IMR-90 (cell line): Measurements from ENCODE around the gene SLC22A25. TPM values are rescaled to one million over a fixed set of nuclear protein-coding genes. Genes with fewer than 3 reads are reported as not detected.

Source experiments
- ATAC-seq: fragments of 200-7000 bp; cut with Tn5 transposase; 2 replicates; pipeline ENCODE4 v1.9.1; 2020; ENCODE audit warnings: low read depth, mild to moderate bottlenecking, moderate library complexity
- BruUV-seq: library from RNA; stranded (reverse); fragments of 400-500 nt; replicated peaks from 2 replicates; lab custom pipeline; 2021; lab: Mats Ljungman, UMichigan
- CTCF ChIA-PET: fragments of 300-600 bp; formaldehyde crosslinking; extraction: SDS; loops from one replicate; lab custom pipeline; 2021; ENCODE audit warnings: antibody characterized with exemption; lab: Yijun Ruan, JAX
- POLR2A ChIA-PET: fragments of 300-600 bp; sonication (Branson Sonifier 250); formaldehyde crosslinking; loops from one replicate; lab custom pipeline; 2022; ENCODE audit warnings: antibody characterized with exemption; ENCODE audit not compliant: unreplicated experiment; lab: Charles Lee
- DNase-seq: peaks from one replicate; pipeline ENCODE4 v3.0.0; 2013
- H2AFZ ChIP-seq: replicated peaks from 2 replicates; pipeline ENCODE3; 2013; ENCODE audit warnings: low read length, mild to moderate bottlenecking; ENCODE audit not compliant: poor library complexity
- H2AK5ac ChIP-seq: 2 replicates; pipeline ENCODE4 v1.6.1; 2013; ENCODE audit warnings: low read depth, low read length, inconsistent platforms
- H2AK9ac ChIP-seq: replicated peaks from 2 replicates; pipeline ENCODE3; 2013; ENCODE audit warnings: mild to moderate bottlenecking, low read depth, low read length, moderate library complexity; ENCODE audit not compliant: poor library complexity
- H2BK120ac ChIP-seq: 2 replicates; pipeline ENCODE4 v1.6.1; 2013; ENCODE audit warnings: low read depth, low read length, inconsistent platforms
- H2BK15ac ChIP-seq: 3 replicates; pipeline ENCODE4 v1.6.1; 2013; ENCODE audit warnings: low read depth, low read length, inconsistent platforms
- H2BK20ac ChIP-seq: 2 replicates; pipeline ENCODE4 v1.6.1; 2013; ENCODE audit warnings: low read depth, mild to moderate bottlenecking, inconsistent platforms, low read length, moderate library complexity
- H2BK5ac ChIP-seq: 2 replicates; pipeline ENCODE4 v1.6.1; 2013; ENCODE audit warnings: mild to moderate bottlenecking, low read depth, low read length, inconsistent platforms; ENCODE audit not compliant: poor library complexity, severe bottlenecking
- H3K14ac ChIP-seq: replicated peaks from 2 replicates; pipeline ENCODE4 v1.6.1; 2013; ENCODE audit warnings: low read depth, low read length, inconsistent platforms
- H3K18ac ChIP-seq: 2 replicates; pipeline ENCODE4 v1.6.1; 2013; ENCODE audit warnings: low read depth, low read length, control low read depth
- H3K23ac ChIP-seq: 2 replicates; pipeline ENCODE4 v1.6.1; 2013; ENCODE audit warnings: low read depth, low read length, inconsistent platforms
- H3K27ac ChIP-seq: 2 replicates; pipeline ENCODE4 v1.5.1; 2013; ENCODE audit warnings: mild to moderate bottlenecking, control low read depth, low read length; ENCODE audit not compliant: insufficient read depth
- H3K27me3 ChIP-seq: 2 replicates; pipeline ENCODE4 v1.6.1; 2013; ENCODE audit warnings: low read length; ENCODE audit not compliant: control insufficient read depth, insufficient read depth
- H3K36me3 ChIP-seq: 2 replicates; pipeline ENCODE4 v1.6.1; 2013; ENCODE audit warnings: low read length, mixed read lengths; ENCODE audit not compliant: control insufficient read depth, insufficient read depth
- H3K4ac ChIP-seq: 2 replicates; pipeline ENCODE4 v1.6.1; 2013; ENCODE audit warnings: low read depth, low read length, inconsistent platforms
- H3K4me1 ChIP-seq: 2 replicates; pipeline ENCODE4 v1.6.1; 2013; ENCODE audit warnings: low read length, mixed read lengths; ENCODE audit not compliant: control insufficient read depth, insufficient read depth
- H3K4me2 ChIP-seq: 2 replicates; pipeline ENCODE4 v1.6.1; 2013; ENCODE audit warnings: low read depth, mild to moderate bottlenecking, control low read depth, low read length, moderate library complexity
- H3K4me3 ChIP-seq: 2 replicates; pipeline ENCODE4 v1.5.1; 2013; ENCODE audit warnings: low read depth, mild to moderate bottlenecking, control low read depth, low read length, moderate library complexity; ENCODE audit not compliant: insufficient read depth
- H3K56ac ChIP-seq: 2 replicates; pipeline ENCODE4 v1.6.1; 2013; ENCODE audit warnings: low read length, inconsistent platforms; ENCODE audit not compliant: insufficient read depth; ENCODE audit errors: extremely low read depth
- H3K79me1 ChIP-seq, 2 experiments: 2 replicates each; pipeline ENCODE4 v1.6.1; 2013; ENCODE audit warnings: low read length in 2 of 2, inconsistent platforms in 1 of 2, low read depth in 1 of 2
- H3K9ac ChIP-seq: 2 replicates; pipeline ENCODE4 v1.6.1; 2013; ENCODE audit warnings: low read depth, low read length, control low read depth
- H3K9me1 ChIP-seq: 2 replicates; pipeline ENCODE4 v1.6.1; 2013; ENCODE audit warnings: low read length, inconsistent platforms; ENCODE audit not compliant: insufficient read depth
- H3K9me3 ChIP-seq: 2 replicates; pipeline ENCODE4 v1.6.1; 2013; ENCODE audit warnings: low read length; ENCODE audit not compliant: control insufficient read depth, insufficient read depth
- H4K20me1 ChIP-seq: 2 replicates; pipeline ENCODE4 v1.6.1; 2013; ENCODE audit warnings: low read length, inconsistent platforms; ENCODE audit not compliant: insufficient read depth
- H4K5ac ChIP-seq: 2 replicates; pipeline ENCODE4 v1.6.1; 2013; ENCODE audit warnings: mild to moderate bottlenecking, low read depth, low read length, control low read depth
- H4K8ac ChIP-seq, 2 experiments: 2 replicates each; pipeline ENCODE4 v1.6.1; 2013; ENCODE audit warnings: low read depth in 2 of 2, low read length in 2 of 2, control low read depth in 1 of 2, inconsistent platforms in 1 of 2
- H4K91ac ChIP-seq: 2 replicates; pipeline ENCODE4 v1.6.1; 2013; ENCODE audit warnings: low read depth, low read length, inconsistent platforms; ENCODE audit not compliant: insufficient read depth
- BHLHE40 ChIP-seq: fragments of 150-350 bp; IDR thresholded peaks from 2 replicates; pipeline ENCODE4 v1.6.1; 2016; ENCODE audit warnings: mild to moderate bottlenecking, low read depth, low read length
- CEBPB ChIP-seq: IDR thresholded peaks from 2 replicates; pipeline ENCODE4 v1.6.1; 2012; ENCODE audit warnings: low read depth, low read length, improper control_type of control experiment
- CHD1 ChIP-seq: IDR thresholded peaks from 2 replicates; pipeline ENCODE4 v1.6.1; 2012; ENCODE audit warnings: low read depth, low read length, improper control_type of control experiment
- CTCF ChIP-seq: conservative IDR thresholded peaks from 2 replicates; pipeline ENCODE4 v1.5.1; 2012; ENCODE audit warnings: mild to moderate bottlenecking, low read depth, low read length, improper control_type of control experiment
- ELK1 ChIP-seq: fragments of 150-350 bp; IDR thresholded peaks from 2 replicates; pipeline ENCODE4 v1.6.1; 2016; ENCODE audit warnings: low read depth, mild to moderate bottlenecking, low read length, moderate library complexity, borderline replicate concordance
- FOS ChIP-seq: fragments of 150-350 bp; IDR thresholded peaks from 2 replicates; pipeline ENCODE4 v1.6.1; 2016; ENCODE audit warnings: low read depth, low read length
- MAFK ChIP-seq: IDR thresholded peaks from 2 replicates; pipeline ENCODE4 v1.6.1; 2012; ENCODE audit warnings: low read depth, low read length, improper control_type of control experiment
- MAZ ChIP-seq: IDR thresholded peaks from 2 replicates; pipeline ENCODE4 v1.6.1; 2012; ENCODE audit warnings: low read depth, mild to moderate bottlenecking, low read length, improper control_type of control experiment, moderate library complexity, borderline replicate concordance
- MXI1 ChIP-seq: IDR thresholded peaks from 2 replicates; pipeline ENCODE4 v1.6.1; 2012; ENCODE audit warnings: low read depth, mild to moderate bottlenecking, low read length, moderate library complexity, borderline replicate concordance
- NFE2L2 ChIP-seq: fragments of 150-350 bp; IDR thresholded peaks from 2 replicates; pipeline ENCODE4 v1.6.1; 2016; ENCODE audit warnings: low read depth, mild to moderate bottlenecking, low read length
- POLR2A ChIP-seq: IDR thresholded peaks from 2 replicates; pipeline ENCODE4 v1.6.1; 2012; ENCODE audit warnings: mild to moderate bottlenecking, low read depth, low read length
- RAD21 ChIP-seq: IDR thresholded peaks from 2 replicates; pipeline ENCODE4 v1.6.1; 2012; ENCODE audit warnings: low read length, improper control_type of control experiment
- RCOR1 ChIP-seq: IDR thresholded peaks from 2 replicates; pipeline ENCODE4 v1.6.1; 2012; ENCODE audit warnings: mild to moderate bottlenecking, low read length, improper control_type of control experiment; ENCODE audit not compliant: insufficient replicate concordance
- RFX5 ChIP-seq: IDR thresholded peaks from 2 replicates; pipeline ENCODE4 v1.8.0; 2012; ENCODE audit warnings: low read depth, mild to moderate bottlenecking, low read length, moderate library complexity
- SMC3 ChIP-seq: fragments of 150-350 bp; IDR thresholded peaks from 2 replicates; pipeline ENCODE4 v1.6.1; 2016; ENCODE audit warnings: low read depth, mild to moderate bottlenecking, antibody characterized with exemption, low read length, moderate library complexity
- USF2 ChIP-seq: fragments of 150-350 bp; IDR thresholded peaks from 2 replicates; pipeline ENCODE4 v1.6.1; 2017; ENCODE audit warnings: mild to moderate bottlenecking, antibody characterized with exemption, low read length, low read depth
- WGBS, 2 experiments: methylation state at CpG; one replicate each; pipeline versions ENCODE4 v1.1.5 to v1.1.7; 2013; ENCODE audit warnings: missing lambda C conversion rate in 2 of 2; ENCODE audit not compliant: insufficient read length in 1 of 2; ENCODE audit errors: extremely low coverage in 2 of 2; 5-methylcytosine and 5-hydroxymethylcytosine counted together
- dilution Hi-C: fragments of 300-500 bp; cut with HindIII; formaldehyde crosslinking; loops from one replicate; pipeline ENCODE4 v1.14.3; 2018; ENCODE audit warnings: low sequenced_read_pairs; ENCODE audit not compliant: unreplicated experiment
- in situ Hi-C: fragments of 300-500 bp; cut with MboI; formaldehyde crosslinking; loops from 3 replicates; pipeline ENCODE4 v1.14.3; 2019; ENCODE audit warnings: low sequenced_read_pairs, inconsistent platforms, mixed read lengths
- intact Hi-C: fragments of 100-400 bp; cut with micrococcal nuclease; formaldehyde crosslinking; loops from 2 replicates; pipeline ENCODE4 v1.10.0; 2022
- polyA plus RNA-seq, 3 experiments: library from polyadenylated mRNA; depleted of rRNA; stranded (reverse); fragments of >200 nt; gene quantifications; 2 replicates each; pipeline ENCODE4 v1.2.3, GENCODE V29; 2012; ENCODE audit warnings: low replicate concordance in 1 of 3
- total RNA-seq: library from RNA; depleted of rRNA; stranded (reverse); fragments of >200 nt; gene quantifications from 2 replicates; pipeline ENCODE4 v1.2.3, GENCODE V29; 2012

SLC22A25 gene
- total and polyA plus RNA-seq, 2 of the 4 experiments (the other 2 are of a cell fraction): not detected

- no peak for DNase-seq
- Histone ChIP-seq H3K9ac (no peak overlapping the region), H4K20me1 (no peaks in the 10 kb centered on the region), H3K23ac (no peak overlapping the region), H2BK120ac (no peak overlapping the region), H2AK5ac (no peak overlapping the region), H4K5ac (no peak overlapping the region), H3K14ac (no peak overlapping the region), H3K9me3 (no peaks in the 10 kb centered on the region), H3K79me1 (no peaks in the 10 kb centered on the region), H2BK20ac (no peak overlapping the region), H2BK15ac (no peak overlapping the region), H3K36me3 (no peaks in the 10 kb centered on the region), H3K4me1 (no peaks in the 10 kb centered on the region), H3K4ac (no peak overlapping the region), H3K4me3 (no peak overlapping the region), H3K27me3 (no peaks in the 10 kb centered on the region), H2AK9ac (no peak overlapping the region), H3K56ac (no peak overlapping the region), H3K18ac (no peak overlapping the region), H2AFZ (no peak overlapping the region), H3K9me1 (no peaks in the 10 kb centered on the region), H2BK5ac (no peak overlapping the region), H3K27ac (no peak overlapping the region), H4K8ac (no peak overlapping the region), H3K4me2 (no peak overlapping the region), H4K91ac (no peak overlapping the region)
- no TSS peak for BruUV-seq
- intact Hi-C loops (no loop called here), dilution Hi-C loops (no loop called here), in situ Hi-C loops (no loop called here)
- CTCF ChIA-PET: no interaction called here
- POLR2A ChIA-PET: no interaction called here
- no peak for ATAC-seq
- WGBS, 2 experiments: no CpG with 5 or more reads among the region's 3 CpGs
- TF ChIP-seq MXI1 (no peak), MAZ (no peak), CEBPB (no peak), CHD1 (no peak), NFE2L2 (no peak), SMC3 (no peak), RCOR1 (no peak), RAD21 (no peak), RFX5 (no peak), MAFK (no peak), USF2 (no peak), BHLHE40 (no peak), FOS (no peak), POLR2A (no peak), CTCF (no peak), ELK1 (no peak)
These were observed 30.3 kb upstream of the SLC22A25 start for GRCh38 chr11:63273685-63274084.
